Cardiac atrium fibroblast (primary cell): Measurements from ENCODE around the gene FRYL. TPM values are rescaled to one million over a fixed set of nuclear protein-coding genes. Genes with fewer than 3 reads are reported as not detected.

Source experiments
- total RNA-seq: library from RNA; depleted of rRNA; stranded (reverse); fragments of >200 nt; gene quantifications from 2 replicates; pipeline ENCODE4 v1.2.3, GENCODE V29; 2015

Gene FRYL
- 20.4 and 47.8 TPM in 2 replicates for total RNA-seq

GRCh38 chr4:48779998-48780864 lies at the start of gene FRYL:
TSS of gene FRYL (minus strand) at chr4:48780279. CDS start at chr4:48634410, 145,869 bp downstream.

GRCh38 chr4:48490012-48490679 lies 289.9 kb downstream of the FRYL start, which contains the start of gene ZAR1:
TSS of gene ZAR1 (plus strand) at chr4:48490252. CDS start at chr4:48490292, 40 bp downstream.

DNA sequence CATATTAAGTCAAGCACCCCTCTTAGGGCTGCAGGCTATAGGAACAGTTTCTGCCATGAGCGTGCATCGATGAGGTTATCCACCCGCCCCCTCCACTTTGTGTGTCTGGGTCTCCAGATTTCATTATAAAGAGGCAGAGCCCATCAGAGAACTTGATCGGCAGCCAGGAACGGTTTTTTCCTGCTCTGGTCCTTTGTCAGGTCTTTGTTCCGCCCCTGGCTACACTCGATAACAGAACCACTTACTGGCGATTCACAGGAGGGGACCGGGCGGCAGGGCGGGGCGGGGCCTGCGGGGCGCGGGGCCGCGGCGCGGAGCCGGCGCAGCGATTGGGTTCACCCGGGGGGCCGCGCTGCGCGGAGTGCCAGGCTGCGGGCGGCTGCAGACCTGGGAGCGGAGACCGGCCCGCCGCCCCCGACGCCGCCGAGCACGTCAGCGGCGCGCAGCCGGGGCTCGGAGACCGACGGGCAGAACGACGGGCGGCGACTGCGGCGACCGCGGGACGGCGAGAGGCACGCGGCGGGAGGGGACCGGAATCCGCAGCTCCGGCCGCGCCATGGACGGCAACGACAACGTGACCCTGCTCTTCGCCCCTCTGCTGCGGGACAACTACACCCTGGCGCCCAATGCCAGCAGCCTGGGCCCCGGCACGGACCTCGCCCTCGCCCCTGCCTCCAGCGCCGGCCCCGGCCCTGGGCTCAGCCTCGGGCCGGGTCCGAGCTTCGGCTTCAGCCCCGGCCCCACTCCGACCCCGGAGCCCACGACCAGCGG lies 296.9 kb downstream of the FRYL start, which contains the start of gene SLC10A4:
SLC10A4 (plus strand) TSS at position 338 of the 771 bp plus-strand sequence; CDS start at position 557, 219 bp downstream.

Other genes with a start within 250 kb of the FRYL start
- 114 and 116 TPM in 2 replicates for gene OCIAD1, start 50.8 kb upstream of the FRYL start, total RNA-seq
- 0.72 and 3.7 TPM in 2 replicates for gene OCIAD2, start 126.5 kb upstream of the FRYL start, total RNA-seq
- gene CWH43, start 206.0 kb upstream of the FRYL start, total RNA-seq, result not detected in 2 replicates